Neural cell (in vitro differentiated cells): ENCODE results near the gene XBP1. TPM values are rescaled to one million over a fixed set of nuclear protein-coding genes. Genes with fewer than 3 reads are reported as not detected.

Source experiments
- H2AFZ ChIP-seq: fragments of 200-600, 300-800 bp; sonication (generic), shearing (Covaris generic); 2 replicates; pipeline ENCODE4 v1.6.0; 2014; ENCODE audit warnings: low read depth, mild to moderate bottlenecking, antibody characterized with exemption, low read length, moderate library complexity
- H3F3A ChIP-seq: fragments of 200-600 bp; shearing (Covaris generic); 2 replicates; pipeline ENCODE4 v1.6.1; 2016; ENCODE audit warnings: mild to moderate bottlenecking, moderate library complexity, mixed read lengths, antibody characterized with exemption, low read length; ENCODE audit not compliant: insufficient read depth, poor library complexity, severe bottlenecking
- H3K27ac ChIP-seq: fragments of 200-600, 300-800 bp; sonication (generic), shearing (Covaris generic); 2 replicates; pipeline ENCODE4 v1.5.1; 2014; ENCODE audit warnings: mild to moderate bottlenecking, low read length, moderate library complexity
- H3K27me3 ChIP-seq: fragments of 300-800, 200-600 bp; sonication (generic), shearing (Covaris generic); 2 replicates; pipeline ENCODE4 v1.6.0; 2014; ENCODE audit warnings: mild to moderate bottlenecking, low read depth, low read length, moderate library complexity; ENCODE audit not compliant: insufficient read depth
- H3K36me3 ChIP-seq: fragments of 300-800, 200-600 bp; sonication (generic), shearing (Covaris generic); 2 replicates; pipeline ENCODE4 v1.5.1; 2014; ENCODE audit warnings: mild to moderate bottlenecking, antibody characterized with exemption, low read length, moderate library complexity; ENCODE audit not compliant: insufficient read depth
- H3K4me2 ChIP-seq: fragments of 300-800, 200-600 bp; sonication (generic), shearing (Covaris generic); 2 replicates; pipeline ENCODE4 v1.6.0; 2014; ENCODE audit warnings: mild to moderate bottlenecking, low read length
- H3K4me3 ChIP-seq: fragments of 300-800, 200-600 bp; sonication (generic), shearing (Covaris generic); 2 replicates; pipeline ENCODE4 v1.5.1; 2014; ENCODE audit warnings: mild to moderate bottlenecking, low read length, moderate library complexity
- H3K79me2 ChIP-seq: fragments of 200-600 bp; shearing (Covaris generic); replicated peaks from 2 replicates; pipeline ENCODE4 v1.6.0; 2014; ENCODE audit warnings: mild to moderate bottlenecking, low read length, moderate library complexity; ENCODE audit not compliant: insufficient read depth
- H3K9ac ChIP-seq: fragments of 300-800, 200-600 bp; sonication (generic), shearing (Covaris generic); 2 replicates; pipeline ENCODE4 v1.6.1; 2016; ENCODE audit warnings: mild to moderate bottlenecking, low read length, mixed read lengths
- H3K9me2 ChIP-seq: fragments of 200-600 bp; shearing (Covaris generic); 2 replicates; pipeline ENCODE4 v1.6.1; 2016; ENCODE audit warnings: mild to moderate bottlenecking, low read length, mixed read lengths; ENCODE audit not compliant: insufficient read depth
- H3K9me3 ChIP-seq: fragments of 200-600, 300-800 bp; sonication (generic), shearing (Covaris generic); 2 replicates; pipeline ENCODE4 v1.6.1; 2016; ENCODE audit warnings: mild to moderate bottlenecking, mixed run types, low read length, moderate library complexity, mixed read lengths
- H4K20me1 ChIP-seq: fragments of 200-600 bp; shearing (Covaris generic); 2 replicates; pipeline ENCODE4 v1.6.1; 2016; ENCODE audit warnings: mild to moderate bottlenecking, mixed run types; ENCODE audit not compliant: insufficient read depth
- EP300 ChIP-seq: fragments of 450-650 bp; conservative IDR thresholded peaks from 2 replicates; pipeline ENCODE4 v1.6.1; 2014; ENCODE audit warnings: antibody characterized with exemption, mild to moderate bottlenecking, moderate library complexity; ENCODE audit not compliant: poor library complexity, severe bottlenecking
- EZH2 ChIP-seq: fragments of 200-600, 300-800 bp; shearing (Covaris generic), sonication (generic); IDR thresholded peaks from 2 replicates; pipeline ENCODE4 v1.6.1; 2014; ENCODE audit warnings: antibody characterized with exemption, low read length, borderline replicate concordance, mild to moderate bottlenecking; ENCODE audit not compliant: insufficient read depth, poor library complexity, severe bottlenecking
- MXI1 ChIP-seq: fragments of 450-650 bp; conservative IDR thresholded peaks from 2 replicates; pipeline ENCODE4 v1.6.1; 2014; ENCODE audit warnings: antibody characterized with exemption, mild to moderate bottlenecking; ENCODE audit not compliant: poor library complexity, severe bottlenecking
- POLR2AphosphoS5 ChIP-seq: IDR thresholded peaks from 2 replicates; pipeline ENCODE4 v1.6.1; 2012
- RAD21 ChIP-seq: fragments of 450-650 bp; conservative IDR thresholded peaks from 2 replicates; pipeline ENCODE4 v1.6.1; 2014; ENCODE audit warnings: antibody characterized with exemption, mild to moderate bottlenecking, moderate library complexity
- SMC3 ChIP-seq: fragments of 450-650 bp; conservative IDR thresholded peaks from 2 replicates; pipeline ENCODE4 v1.6.1; 2014; ENCODE audit warnings: antibody characterized with exemption, mild to moderate bottlenecking, moderate library complexity; ENCODE audit not compliant: poor library complexity
- TAF1 ChIP-seq: IDR thresholded peaks from 2 replicates; pipeline ENCODE4 v1.6.1; 2012; ENCODE audit warnings: low read depth
- polyA plus RNA-seq: library from polyadenylated mRNA; depleted of rRNA; stranded (reverse); fragments of >200 nt; gene quantifications from 2 replicates; pipeline ENCODE4 v1.2.3, GENCODE V29; 2014
- TF ChIP-seq, protein P1 (sequence below): IDR thresholded peaks from 2 replicates; pipeline ENCODE4 v1.6.1; 2012; ENCODE audit warnings: borderline replicate concordance
- TF ChIP-seq, protein P2 (sequence below): fragments of 450-650 bp; IDR thresholded peaks from 2 replicates; pipeline ENCODE4 v1.5.1; 2014; ENCODE audit warnings: antibody characterized with exemption, mild to moderate bottlenecking, moderate library complexity; ENCODE audit not compliant: poor library complexity, severe bottlenecking

The XBP1 gene
- polyA plus RNA-seq, 1 donor from 2014 or later = 19.0 TPM

DNA sequence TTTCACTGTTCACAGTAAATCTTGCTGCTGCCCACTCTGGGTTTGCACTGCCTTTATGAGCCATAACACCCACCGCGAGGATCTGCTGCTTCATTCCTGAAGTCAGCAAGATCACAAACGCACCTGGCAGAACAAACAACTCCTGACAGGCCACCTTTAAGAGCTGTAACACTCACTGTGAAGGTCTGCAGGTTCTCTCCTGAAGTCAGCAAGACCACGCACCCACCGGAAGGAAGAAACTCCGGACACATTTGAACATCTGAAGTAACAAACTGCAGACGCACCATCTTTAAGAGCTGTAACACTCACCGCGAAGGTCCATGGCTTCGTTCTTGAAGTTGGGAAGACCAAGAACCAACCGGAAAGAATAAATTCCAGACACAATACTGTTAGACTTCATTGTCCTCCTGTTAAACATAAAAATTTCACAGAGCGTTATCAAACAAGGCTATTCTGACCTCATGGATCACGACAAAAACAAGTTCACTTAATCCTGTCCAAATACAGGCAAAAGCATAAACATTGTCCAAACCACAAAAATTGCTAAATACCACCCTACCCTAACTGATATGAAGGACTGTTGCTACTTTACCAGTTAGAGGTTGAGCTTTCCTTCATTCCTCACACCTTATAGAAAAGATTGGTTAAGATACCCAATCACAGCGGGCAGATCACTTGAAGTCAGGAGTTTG is 30.8 kb downstream of the XBP1 start:
- peaks cover 9% of the 10 kb centered on the region for H3K79me2 ChIP-seq
- no peaks in the 10 kb centered on the region for H4K20me1 ChIP-seq
- no peak overlapping the region for H3K27ac ChIP-seq
- no peaks in the 10 kb centered on the region for H3K27me3 ChIP-seq
- TF ChIP-seq SMC3 = no peak
- TF ChIP-seq MXI1 = no peak
- no peak for TF ChIP-seq EZH2
- TF ChIP-seq TAF1 = no peak
- TF ChIP-seq EP300 = no peak
- TF ChIP-seq, protein P1, sequence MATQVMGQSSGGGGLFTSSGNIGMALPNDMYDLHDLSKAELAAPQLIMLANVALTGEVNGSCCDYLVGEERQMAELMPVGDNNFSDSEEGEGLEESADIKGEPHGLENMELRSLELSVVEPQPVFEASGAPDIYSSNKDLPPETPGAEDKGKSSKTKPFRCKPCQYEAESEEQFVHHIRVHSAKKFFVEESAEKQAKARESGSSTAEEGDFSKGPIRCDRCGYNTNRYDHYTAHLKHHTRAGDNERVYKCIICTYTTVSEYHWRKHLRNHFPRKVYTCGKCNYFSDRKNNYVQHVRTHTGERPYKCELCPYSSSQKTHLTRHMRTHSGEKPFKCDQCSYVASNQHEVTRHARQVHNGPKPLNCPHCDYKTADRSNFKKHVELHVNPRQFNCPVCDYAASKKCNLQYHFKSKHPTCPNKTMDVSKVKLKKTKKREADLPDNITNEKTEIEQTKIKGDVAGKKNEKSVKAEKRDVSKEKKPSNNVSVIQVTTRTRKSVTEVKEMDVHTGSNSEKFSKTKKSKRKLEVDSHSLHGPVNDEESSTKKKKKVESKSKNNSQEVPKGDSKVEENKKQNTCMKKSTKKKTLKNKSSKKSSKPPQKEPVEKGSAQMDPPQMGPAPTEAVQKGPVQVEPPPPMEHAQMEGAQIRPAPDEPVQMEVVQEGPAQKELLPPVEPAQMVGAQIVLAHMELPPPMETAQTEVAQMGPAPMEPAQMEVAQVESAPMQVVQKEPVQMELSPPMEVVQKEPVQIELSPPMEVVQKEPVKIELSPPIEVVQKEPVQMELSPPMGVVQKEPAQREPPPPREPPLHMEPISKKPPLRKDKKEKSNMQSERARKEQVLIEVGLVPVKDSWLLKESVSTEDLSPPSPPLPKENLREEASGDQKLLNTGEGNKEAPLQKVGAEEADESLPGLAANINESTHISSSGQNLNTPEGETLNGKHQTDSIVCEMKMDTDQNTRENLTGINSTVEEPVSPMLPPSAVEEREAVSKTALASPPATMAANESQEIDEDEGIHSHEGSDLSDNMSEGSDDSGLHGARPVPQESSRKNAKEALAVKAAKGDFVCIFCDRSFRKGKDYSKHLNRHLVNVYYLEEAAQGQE = no peak
- TF ChIP-seq, protein P2, sequence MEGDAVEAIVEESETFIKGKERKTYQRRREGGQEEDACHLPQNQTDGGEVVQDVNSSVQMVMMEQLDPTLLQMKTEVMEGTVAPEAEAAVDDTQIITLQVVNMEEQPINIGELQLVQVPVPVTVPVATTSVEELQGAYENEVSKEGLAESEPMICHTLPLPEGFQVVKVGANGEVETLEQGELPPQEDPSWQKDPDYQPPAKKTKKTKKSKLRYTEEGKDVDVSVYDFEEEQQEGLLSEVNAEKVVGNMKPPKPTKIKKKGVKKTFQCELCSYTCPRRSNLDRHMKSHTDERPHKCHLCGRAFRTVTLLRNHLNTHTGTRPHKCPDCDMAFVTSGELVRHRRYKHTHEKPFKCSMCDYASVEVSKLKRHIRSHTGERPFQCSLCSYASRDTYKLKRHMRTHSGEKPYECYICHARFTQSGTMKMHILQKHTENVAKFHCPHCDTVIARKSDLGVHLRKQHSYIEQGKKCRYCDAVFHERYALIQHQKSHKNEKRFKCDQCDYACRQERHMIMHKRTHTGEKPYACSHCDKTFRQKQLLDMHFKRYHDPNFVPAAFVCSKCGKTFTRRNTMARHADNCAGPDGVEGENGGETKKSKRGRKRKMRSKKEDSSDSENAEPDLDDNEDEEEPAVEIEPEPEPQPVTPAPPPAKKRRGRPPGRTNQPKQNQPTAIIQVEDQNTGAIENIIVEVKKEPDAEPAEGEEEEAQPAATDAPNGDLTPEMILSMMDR = no peak
- no peak for TF ChIP-seq RAD21
- TF ChIP-seq POLR2AphosphoS5 = no peak
- no peak overlapping the region for H2AFZ ChIP-seq
- no peaks in the 10 kb centered on the region for H3K36me3 ChIP-seq
- H3K4me3 ChIP-seq = no peak overlapping the region
- H3K4me2 ChIP-seq = no peak overlapping the region
- no peaks in the 10 kb centered on the region for H3K9me2 ChIP-seq
- no peaks in the 10 kb centered on the region for H3F3A ChIP-seq
- H3K9me3 ChIP-seq = no peaks in the 10 kb centered on the region
- no peak overlapping the region for H3K9ac ChIP-seq

DNA sequence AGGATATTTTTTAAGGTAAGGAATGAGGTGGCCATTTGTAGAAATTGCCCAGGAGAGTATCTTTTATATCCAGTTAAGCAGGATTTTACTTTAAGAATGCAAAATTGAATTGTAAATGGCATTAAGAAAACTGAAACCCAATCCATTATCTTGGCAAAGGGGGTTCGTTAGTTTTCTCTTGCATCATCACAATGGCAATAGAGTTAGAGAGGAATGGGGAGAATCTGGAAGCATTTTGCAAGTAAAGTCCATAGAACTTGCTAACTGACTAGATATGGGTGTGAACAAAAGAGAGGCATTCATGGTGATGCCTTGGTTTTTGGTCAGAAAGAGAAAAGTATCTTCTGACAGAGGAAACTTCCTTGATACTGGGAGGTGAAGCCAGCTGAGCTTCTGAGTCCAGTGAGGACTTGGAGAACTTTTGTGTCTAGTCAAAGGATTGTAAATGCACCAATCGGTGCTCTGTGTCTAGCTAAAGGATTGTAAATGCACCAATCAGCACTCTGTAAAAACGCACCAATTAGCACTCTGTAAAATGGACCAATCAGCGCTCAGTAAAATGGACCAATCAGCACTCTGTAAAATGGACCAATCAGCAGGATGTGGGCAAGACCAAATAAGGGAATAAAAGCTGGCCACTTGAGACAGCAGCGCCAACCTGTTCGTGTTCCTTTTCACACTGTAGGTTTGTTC is 31.5 kb downstream of the XBP1 start:
- H3K27me3 ChIP-seq = no peaks in the 10 kb centered on the region
- H4K20me1 ChIP-seq = no peaks in the 10 kb centered on the region
- no peaks in the 10 kb centered on the region for H3F3A ChIP-seq
- no peak overlapping the region for H3K9ac ChIP-seq
- H3K4me3 ChIP-seq = no peak overlapping the region
- H3K4me2 ChIP-seq = no peak overlapping the region
- H3K9me2 ChIP-seq = no peaks in the 10 kb centered on the region
- H3K36me3 ChIP-seq = no peaks in the 10 kb centered on the region
- H3K79me2 ChIP-seq = peaks cover 8% of the 10 kb centered on the region
- H2AFZ ChIP-seq = no peak overlapping the region
- no peaks in the 10 kb centered on the region for H3K9me3 ChIP-seq
- H3K27ac ChIP-seq = no peak overlapping the region
- TF ChIP-seq, protein P1 = no peak
- TF ChIP-seq, protein P2 = no peak
- TF ChIP-seq MXI1 = no peak
- TF ChIP-seq TAF1 = no peak
- TF ChIP-seq POLR2AphosphoS5 = no peak
- no peak for TF ChIP-seq RAD21
- no peak for TF ChIP-seq EZH2
- no peak for TF ChIP-seq EP300
- no peak for TF ChIP-seq SMC3
